Heart left ventricle (tissue), 13 donors: Measurements from ENCODE around the gene KIAA1958.

ENCODE experiments used
- CTCF ChIP-seq, 12 donors: fragments of 200-600 bp; sonication (generic) in 4 of 12; IDR thresholded peaks; one replicate each; pipeline versions ENCODE4 v1.5.0 to v1.8.0; 2018 to 2022; ENCODE audit warnings: antibody characterized with exemption in 12 of 12, mild to moderate bottlenecking in 5 of 12
- POLR2A ChIP-seq, 2 donors: fragments of 450-650 bp; IDR thresholded peaks; one replicate each; pipeline ENCODE4 v1.6.1; 2017; ENCODE audit warnings: antibody characterized with exemption in 2 of 2, mild to moderate bottlenecking in 2 of 2, moderate library complexity in 2 of 2
- donor health status: ischemic (EF 13 %, LVEDD 7.1; RV severe dilation, severe dysfunction).
- donor health status: DM: no; HTN: yes; CAD: no.
- donor health status: DM: no; HTN: no; CAD: no.
- donor health status: ischemic (EF 25% LVEDD 6.9; RV normal size, moderate dysfunction).
- donor health status: ischemic (EF 25% LVEDD 5.7; RV mildly dilated, moderate dysfunction).
- donor health status: ischemic (EF 35%, LVEDD 5.7; RV mildly dilated, moderate dysfunction).
- donor health status: nonischemic (EF 11% LVEDD 7.7; RV severe dilation, severe dysfunction).
- donor health status: DM: yes; HTN: yes; CAD: no.
- donor health status: PGD.
- donor health status: ischemic (EF 29% LVEDD 5.4; RV normal size, mild dysfunction).
- donor health status: nonischemic (EF 23%, LVEDD 6.1; RV moderate dilation, normal function).

GRCh38 chr9:112507001-112507680 lies 20.5 kb downstream of the KIAA1958 start:
- TF ChIP-seq CTCF (IDR thresholded peaks at IDR 0.05) (no peak), POLR2A (IDR thresholded peaks at IDR 0.05) (no peak)
